Measurements from ENCODE around the gene MMP19.
A peak's percentile ranks its signal among the peaks of the same experiment; 100 is the strongest.

MMP19 gene

DNA sequence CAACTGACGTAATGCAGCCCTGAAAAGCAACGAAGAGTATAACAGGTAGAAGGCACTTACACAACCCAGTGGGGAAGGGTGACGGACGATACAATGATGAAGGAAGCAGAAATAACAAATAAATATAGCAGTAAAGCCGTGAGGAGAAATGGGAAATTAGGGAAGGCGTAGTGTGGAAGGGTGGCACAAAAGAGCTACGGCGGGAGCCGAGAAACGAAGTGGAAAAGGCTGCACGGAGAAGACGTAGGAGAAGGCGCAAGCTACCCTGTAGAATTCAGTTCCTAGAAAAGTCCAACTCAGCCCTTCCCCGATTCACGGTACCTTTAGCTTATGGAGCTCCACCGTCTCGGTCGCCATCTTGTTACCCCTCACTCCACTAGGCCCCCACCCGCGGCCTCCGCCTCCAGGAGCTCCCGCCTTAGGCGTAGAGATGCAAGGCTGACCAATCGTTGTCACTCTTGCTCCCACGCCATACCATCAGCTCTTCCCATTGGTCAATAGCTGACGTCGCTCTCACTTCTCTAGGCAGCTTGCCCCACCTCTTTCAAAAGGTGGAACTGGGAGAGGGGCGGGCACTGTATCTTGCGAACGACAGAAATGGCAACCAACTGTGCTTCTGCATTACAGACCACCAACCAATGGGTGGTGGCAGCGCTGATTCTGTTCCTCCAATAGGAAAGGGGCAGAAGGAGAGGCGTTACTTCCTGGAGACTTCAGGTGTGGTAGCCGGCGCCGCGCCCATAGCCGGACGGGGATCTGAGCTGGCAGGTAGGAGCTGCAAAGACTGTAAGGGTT lies 25.2 kb downstream of the MMP19 start, which contains the start of the genes ORMDL2 and SARNP:
Gene ORMDL2, plus strand, starts transcription at position 697 of the 795 bp plus-strand sequence. CDS start 959 bp downstream, outside the sequence.
Gene SARNP, minus strand, starts transcription at position 380 of the 795 bp plus-strand sequence. Its CDS starts 23 bp downstream, at position 357.
- ChIA-PET POLR2A (ENCODE audit: low non-redundant PET) (interaction anchor here (0.5 to 1.4 kb wide), 4 partner anchors 12 to 110 kb away, joined by 3 to 12 read pairs (median 6); partner anchors contain the start of genes DNAJC14 and PYM1), CTCF (interaction anchor here (1.2 kb wide), 1 partner anchor 79 kb away, joined by 4 read pairs; no protein-coding TSS in a partner anchor)
- TF ChIP-seq, protein P1, sequence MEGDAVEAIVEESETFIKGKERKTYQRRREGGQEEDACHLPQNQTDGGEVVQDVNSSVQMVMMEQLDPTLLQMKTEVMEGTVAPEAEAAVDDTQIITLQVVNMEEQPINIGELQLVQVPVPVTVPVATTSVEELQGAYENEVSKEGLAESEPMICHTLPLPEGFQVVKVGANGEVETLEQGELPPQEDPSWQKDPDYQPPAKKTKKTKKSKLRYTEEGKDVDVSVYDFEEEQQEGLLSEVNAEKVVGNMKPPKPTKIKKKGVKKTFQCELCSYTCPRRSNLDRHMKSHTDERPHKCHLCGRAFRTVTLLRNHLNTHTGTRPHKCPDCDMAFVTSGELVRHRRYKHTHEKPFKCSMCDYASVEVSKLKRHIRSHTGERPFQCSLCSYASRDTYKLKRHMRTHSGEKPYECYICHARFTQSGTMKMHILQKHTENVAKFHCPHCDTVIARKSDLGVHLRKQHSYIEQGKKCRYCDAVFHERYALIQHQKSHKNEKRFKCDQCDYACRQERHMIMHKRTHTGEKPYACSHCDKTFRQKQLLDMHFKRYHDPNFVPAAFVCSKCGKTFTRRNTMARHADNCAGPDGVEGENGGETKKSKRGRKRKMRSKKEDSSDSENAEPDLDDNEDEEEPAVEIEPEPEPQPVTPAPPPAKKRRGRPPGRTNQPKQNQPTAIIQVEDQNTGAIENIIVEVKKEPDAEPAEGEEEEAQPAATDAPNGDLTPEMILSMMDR (conservative IDR thresholded peaks at IDR 0.05; ENCODE audit: low read depth) = no peak
- peak within 1 kb of the TSS; percentile 83 for H3K27ac ChIP-seq
- peak; percentile 99 for DNase-seq (ENCODE audit: low spot score)

DNA sequence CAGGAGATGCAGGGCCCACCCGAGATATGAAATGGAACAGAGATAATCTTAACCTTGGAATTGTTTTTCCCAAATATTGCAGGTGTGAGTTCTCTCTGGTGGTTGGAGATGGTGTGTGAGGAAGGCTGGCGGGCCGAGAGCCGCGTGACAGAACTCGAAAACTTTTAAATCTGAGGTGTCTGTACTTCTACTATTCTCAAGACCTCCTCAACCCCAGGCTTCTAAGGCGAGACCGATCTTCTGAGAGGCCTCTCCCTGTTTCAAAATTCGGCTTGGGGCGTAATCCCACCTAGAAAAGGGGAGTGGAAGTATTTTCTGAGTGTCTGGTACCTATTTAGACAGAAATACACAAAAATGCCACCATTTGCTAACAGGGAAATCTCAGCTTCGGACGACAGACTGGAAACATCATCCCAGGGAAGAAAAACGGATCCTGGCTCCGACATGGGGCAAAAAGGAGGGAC lies 25.8 kb downstream of the MMP19 start:
- POLR2A ChIA-PET (ENCODE audit: low non-redundant PET) = interaction anchor here (0.5 to 0.7 kb wide), 2 partner anchors 13 to 111 kb away, joined by 4 to 7 read pairs; partner anchors contain the start of genes DNAJC14 and PYM1
- DNase-seq (ENCODE audit: low spot score) = peak; percentile 49
- CTCF ChIA-PET = interaction anchor here (1.2 kb wide), 1 partner anchor 78 kb away, joined by 4 read pairs; no protein-coding TSS in a partner anchor

DNA sequence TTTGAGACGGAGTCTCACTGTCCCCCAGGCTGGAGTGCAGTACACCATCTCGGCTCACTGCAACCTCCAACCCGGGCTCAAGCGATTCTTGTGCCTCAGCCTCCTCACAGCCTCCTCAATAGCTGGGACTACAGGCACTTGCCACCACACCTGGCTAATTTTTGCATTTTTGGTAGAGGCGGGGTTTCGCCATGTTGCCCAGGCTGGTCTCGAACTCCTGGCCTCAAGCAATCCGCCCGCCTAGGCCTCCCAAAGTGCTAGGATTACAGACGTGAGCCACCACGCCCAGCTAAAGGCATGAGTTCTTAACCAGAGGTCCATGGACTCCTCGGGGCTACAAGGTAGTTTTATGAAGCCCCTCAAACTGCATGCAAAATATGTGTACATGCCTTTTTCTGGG lies 27.3 kb downstream of the MMP19 start:
- peak overlapping the region; percentile 24 for H3K27ac ChIP-seq
- ChIA-PET POLR2A (ENCODE audit: low non-redundant PET) (interaction anchor here (0.6 kb wide), 1 partner anchor 10 kb away, joined by 6 read pairs; no protein-coding TSS in a partner anchor), CTCF (interaction anchor here (0.7 kb wide), 1 partner anchor 1678 kb away, joined by 9 read pairs; no protein-coding TSS in a partner anchor)
- DNase-seq (ENCODE audit: low spot score) = no peak
- TF ChIP-seq, protein P1 (conservative IDR thresholded peaks at IDR 0.05; ENCODE audit: low read depth) = no peak

More for the DNA sequence above, 25.8 kb downstream of the MMP19 start:
- H3K27ac ChIP-seq = peak overlapping the region; percentile 83
- TF ChIP-seq, protein P1 (conservative IDR thresholded peaks at IDR 0.05; ENCODE audit: low read depth) = no peak

DNA sequence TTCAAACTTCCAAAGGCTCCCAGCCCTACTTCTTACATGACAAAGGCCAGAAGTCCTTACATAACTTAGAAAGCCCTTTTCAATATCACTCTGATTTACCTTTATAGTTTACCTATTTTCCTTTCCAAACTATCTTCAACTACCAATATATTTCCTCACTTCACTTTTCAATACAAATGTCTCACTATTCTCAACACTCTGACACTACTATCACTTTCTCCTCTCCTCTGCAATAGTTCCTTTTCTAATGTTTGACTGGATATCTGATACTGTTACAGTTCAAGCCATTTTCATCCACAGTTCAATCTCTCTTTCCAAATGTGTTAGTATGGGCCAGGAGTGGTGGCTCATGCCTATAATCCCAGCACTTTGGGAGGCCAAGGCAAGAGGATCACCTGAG lies 28.5 kb downstream of the MMP19 start:
- ChIA-PET CTCF (no interaction called here), POLR2A (ENCODE audit: low non-redundant PET) (no interaction called here)
- TF ChIP-seq, protein P1 (conservative IDR thresholded peaks at IDR 0.05; ENCODE audit: low read depth) = no peak
- H3K27ac ChIP-seq = no peak overlapping the region
- DNase-seq (ENCODE audit: low spot score) = no peak

DNA sequence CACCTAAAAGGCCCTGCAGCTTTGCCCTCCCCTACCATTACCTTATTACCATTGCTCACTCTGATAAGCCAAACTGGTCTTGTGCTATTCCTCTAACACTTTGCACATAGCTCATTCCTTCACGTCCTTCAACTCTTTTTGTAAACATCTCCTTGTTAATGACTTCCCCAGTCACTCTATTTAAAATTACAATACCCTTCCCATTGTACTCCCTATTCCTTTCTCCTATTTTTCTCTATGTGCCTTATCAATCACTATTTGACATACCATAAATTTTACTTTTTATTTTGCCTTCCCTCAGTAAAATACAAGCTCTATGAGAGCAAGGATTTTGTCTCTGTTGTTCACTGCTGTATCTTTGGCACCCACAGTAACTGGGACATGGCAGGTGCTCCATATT lies 30.6 kb downstream of the MMP19 start:
- ChIA-PET CTCF (interaction anchor here (0.6 to 0.7 kb wide), 2 partner anchors 14 to 184 kb away, joined by 3 to 4 read pairs; no protein-coding TSS in a partner anchor), POLR2A (ENCODE audit: low non-redundant PET) (no interaction called here)
- DNase-seq (ENCODE audit: low spot score) = no peak
- TF ChIP-seq, protein P1 (conservative IDR thresholded peaks at IDR 0.05; ENCODE audit: low read depth) = no peak
- H3K27ac ChIP-seq = no peak overlapping the region

DNA sequence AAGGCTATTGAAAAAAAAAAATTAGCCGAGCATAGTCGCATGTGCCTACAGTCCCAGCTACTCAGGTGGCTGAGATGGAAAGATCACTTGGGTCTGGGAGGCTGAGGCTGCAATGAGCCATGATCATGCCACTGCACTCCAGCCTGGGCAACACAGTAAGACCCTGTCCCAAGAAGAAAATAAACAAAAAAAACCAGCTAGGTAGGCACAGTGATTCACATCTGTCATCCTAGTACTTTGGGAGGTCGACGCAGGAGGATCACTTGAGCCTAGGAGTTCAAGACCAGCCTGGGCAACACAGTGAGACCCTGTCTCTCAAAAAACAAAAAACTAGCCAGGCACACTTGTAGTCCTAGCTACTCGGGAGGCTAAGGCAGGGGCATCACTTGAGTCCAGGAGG lies 33.5 kb downstream of the MMP19 start:
- H3K27ac ChIP-seq = peak overlapping the region; percentile 49
- ChIA-PET CTCF (interaction anchor here (0.8 kb wide), 1 partner anchor 118 kb away, joined by 3 read pairs; no protein-coding TSS in a partner anchor), POLR2A (ENCODE audit: low non-redundant PET) (no interaction called here)
- DNase-seq (ENCODE audit: low spot score) = no peak
- TF ChIP-seq, protein P1 (conservative IDR thresholded peaks at IDR 0.05; ENCODE audit: low read depth) = no peak

All from RWPE1 (cell line).